Natural killer cell (primary cell): ENCODE measurements around the gene BATF. TPM values are rescaled to one million over a fixed set of nuclear protein-coding genes. Genes with fewer than 3 reads are reported as not detected.
A peak's percentile ranks its signal among the peaks of the same experiment; 100 is the strongest.

ENCODE experiments used
- ATAC-seq, 3 donors: fragments of 150-1000 bp in 2 of 3; fragments of 200-7000 bp in 1 of 3; cut with Tn5 transposase; 1 replicate in 1 of 3; 2 replicates in 2 of 3; pipeline ENCODE4 v1.10.0; 2021; ENCODE audit warnings: mild to moderate bottlenecking in 2 of 3, moderate library complexity in 2 of 3
- DNase-seq, 2 donors: peaks; one replicate each; pipeline versions ENCODE4 v3.0.0 to v3.0.0-alpha.2; 2013 to 2021; ENCODE audit warnings: mixed read lengths in 1 of 2
- H3K27ac ChIP-seq: one replicate; pipeline ENCODE4 v1.5.1; 2013; ENCODE audit warnings: mild to moderate bottlenecking, low read length
- H3K27me3 ChIP-seq: one replicate; pipeline ENCODE4 v1.6.1; 2013; ENCODE audit warnings: low read length; ENCODE audit not compliant: control insufficient read depth, insufficient read depth
- H3K36me3 ChIP-seq: one replicate; pipeline ENCODE4 v1.6.1; 2013; ENCODE audit warnings: low read length; ENCODE audit not compliant: control insufficient read depth, insufficient read depth
- H3K4me1 ChIP-seq: one replicate; pipeline ENCODE4 v1.6.1; 2013; ENCODE audit warnings: low read length; ENCODE audit not compliant: control insufficient read depth, insufficient read depth
- H3K4me3 ChIP-seq: one replicate; pipeline ENCODE4 v1.5.1; 2013; ENCODE audit warnings: low read length
- H3K9me3 ChIP-seq: one replicate; pipeline ENCODE4 v1.6.1; 2013; ENCODE audit warnings: low read length; ENCODE audit not compliant: control insufficient read depth, insufficient read depth
- H3K27ac Mint-ChIP-seq, 2 donors: one replicate each; pipeline ENCODE4 v1.8.0; 2022; ENCODE audit warnings: mild to moderate bottlenecking in 2 of 2, mixed read lengths in 2 of 2, moderate library complexity in 1 of 2
- H3K27me3 Mint-ChIP-seq, 2 donors: one replicate each; pipeline ENCODE4 v1.8.0; 2022; ENCODE audit warnings: low read depth in 2 of 2, mixed read lengths in 2 of 2
- H3K36me3 Mint-ChIP-seq: one replicate; pipeline ENCODE4 v1.8.0; 2022; ENCODE audit warnings: mixed read lengths
- H3K4me1 Mint-ChIP-seq, 2 donors: one replicate each; pipeline ENCODE4 v1.8.0; 2022; ENCODE audit warnings: mixed read lengths in 2 of 2
- H3K4me3 Mint-ChIP-seq: one replicate; pipeline ENCODE4 v1.8.0; 2022; ENCODE audit warnings: mild to moderate bottlenecking, moderate library complexity, mixed read lengths
- H3K9me3 Mint-ChIP-seq, 2 donors: one replicate each; pipeline ENCODE4 v1.8.0; 2022; ENCODE audit warnings: mixed read lengths in 2 of 2
- WGBS: methylation state at CpG from one replicate; pipeline ENCODE4 v1.1.7; 2013; ENCODE audit warnings: missing lambda C conversion rate; ENCODE audit not compliant: insufficient coverage; 5-methylcytosine and 5-hydroxymethylcytosine counted together
- intact Hi-C: fragments of 100-400 bp; cut with micrococcal nuclease; formaldehyde crosslinking; loops from one replicate; pipeline ENCODE4 v1.14.2; 2022
- total RNA-seq, 4 donors: library from RNA; stranded (reverse); fragments of 120-200 nt in 1 of 4; gene quantifications; one replicate each; pipeline versions ENCODE4 v1.2.3 to v1.2.4, GENCODE V29; 2013 to 2022
- TF ChIP-seq, protein P1 (sequence below): fragments of 200-600 bp; IDR thresholded peaks from one replicate; pipeline ENCODE4 v1.8.0; 2022; ENCODE audit warnings: antibody characterized with exemption

The BATF gene
- total RNA-seq, 3 donors from 2014 or later (not counting 1 experiment from before 2014, with no cell fraction given), result 12.6 to 32.5 (median 21.4) TPM

DNA sequence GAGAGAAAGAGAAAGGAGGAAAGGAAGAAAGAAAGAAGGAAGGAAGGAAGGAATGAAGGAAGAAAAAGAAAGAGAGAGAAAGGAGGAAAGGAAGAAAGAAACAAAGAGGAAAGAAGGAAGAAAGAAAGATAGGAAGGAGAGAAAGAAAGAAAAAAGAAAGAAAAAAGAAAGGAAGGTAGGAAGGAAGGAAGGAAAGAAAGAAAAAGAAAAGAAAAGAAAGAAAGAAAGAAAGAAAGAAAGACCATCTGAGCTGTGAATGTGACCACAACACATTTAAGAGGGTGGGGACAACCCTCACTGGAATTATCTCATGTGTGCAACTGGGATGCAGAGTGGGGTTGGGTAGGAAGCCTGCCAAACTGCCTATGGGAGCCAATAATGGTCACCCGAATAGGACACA, 36.0 kb upstream of the BATF start:
- WGBS, result no CpG with 5 or more reads among the region's 1 CpG
- H3K27ac ChIP-seq, result no peak overlapping the region
- no peaks in the 10 kb centered on the region for H3K9me3 Mint-ChIP-seq
- intact Hi-C loops, result no loop called here
- H3K4me3 ChIP-seq, result no peak overlapping the region
- peaks cover 5 to 10% of the 10 kb centered on the region in 2 donors for H3K4me1 Mint-ChIP-seq
- H3K27me3 ChIP-seq, result no peaks in the 10 kb centered on the region
- no peak overlapping the region for H3K4me3 Mint-ChIP-seq
- no peak overlapping the region for H3K27ac Mint-ChIP-seq
- ATAC-seq (no peak), DNase-seq (no peak)
- H3K9me3 ChIP-seq, result no peaks in the 10 kb centered on the region
- H3K36me3 ChIP-seq, result no peaks in the 10 kb centered on the region
- peaks cover 5% of the 10 kb centered on the region for H3K4me1 ChIP-seq
- TF ChIP-seq, protein P1, sequence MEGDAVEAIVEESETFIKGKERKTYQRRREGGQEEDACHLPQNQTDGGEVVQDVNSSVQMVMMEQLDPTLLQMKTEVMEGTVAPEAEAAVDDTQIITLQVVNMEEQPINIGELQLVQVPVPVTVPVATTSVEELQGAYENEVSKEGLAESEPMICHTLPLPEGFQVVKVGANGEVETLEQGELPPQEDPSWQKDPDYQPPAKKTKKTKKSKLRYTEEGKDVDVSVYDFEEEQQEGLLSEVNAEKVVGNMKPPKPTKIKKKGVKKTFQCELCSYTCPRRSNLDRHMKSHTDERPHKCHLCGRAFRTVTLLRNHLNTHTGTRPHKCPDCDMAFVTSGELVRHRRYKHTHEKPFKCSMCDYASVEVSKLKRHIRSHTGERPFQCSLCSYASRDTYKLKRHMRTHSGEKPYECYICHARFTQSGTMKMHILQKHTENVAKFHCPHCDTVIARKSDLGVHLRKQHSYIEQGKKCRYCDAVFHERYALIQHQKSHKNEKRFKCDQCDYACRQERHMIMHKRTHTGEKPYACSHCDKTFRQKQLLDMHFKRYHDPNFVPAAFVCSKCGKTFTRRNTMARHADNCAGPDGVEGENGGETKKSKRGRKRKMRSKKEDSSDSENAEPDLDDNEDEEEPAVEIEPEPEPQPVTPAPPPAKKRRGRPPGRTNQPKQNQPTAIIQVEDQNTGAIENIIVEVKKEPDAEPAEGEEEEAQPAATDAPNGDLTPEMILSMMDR, result no peak
- H3K27me3 Mint-ChIP-seq, result peaks cover 5 to 11% of the 10 kb centered on the region in 2 donors
- H3K36me3 Mint-ChIP-seq, result no peaks in the 10 kb centered on the region

DNA sequence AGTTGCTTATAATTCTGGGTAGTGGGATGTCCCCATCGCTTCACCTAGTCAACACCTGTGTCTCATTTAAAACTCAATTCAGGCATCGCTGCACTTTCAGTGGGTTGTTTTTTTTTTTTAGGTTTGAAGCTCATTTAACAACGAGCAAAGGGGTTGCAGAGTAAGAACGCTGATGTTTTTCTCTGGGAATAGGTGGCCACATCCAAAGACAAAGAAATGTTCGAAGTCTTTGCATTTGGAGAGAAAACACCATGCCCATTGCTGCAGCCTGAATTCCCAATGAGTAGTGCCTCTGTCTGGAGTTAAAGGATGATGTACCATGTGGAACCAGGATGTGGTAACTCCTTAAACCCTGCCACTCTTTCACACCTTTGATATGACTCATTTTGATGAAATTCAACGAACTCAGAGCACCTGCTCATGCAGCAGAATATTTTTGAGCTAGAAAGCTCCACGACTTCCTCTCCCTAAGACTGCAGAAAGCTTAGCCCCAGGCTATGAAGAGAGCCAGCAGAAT, 35.1 kb upstream of the BATF start:
- no peaks in the 10 kb centered on the region for H3K36me3 ChIP-seq
- DNase-seq, result peak in 1 of 2 donors; percentile 52
- intact Hi-C loops, result no loop called here
- H3K4me3 Mint-ChIP-seq, result no peak overlapping the region
- peaks cover 0 to 10% of the 10 kb centered on the region in 2 donors for H3K27me3 Mint-ChIP-seq
- H3K27ac Mint-ChIP-seq, result no peak overlapping the region
- H3K4me1 Mint-ChIP-seq, result peaks cover 5 to 10% of the 10 kb centered on the region in 2 donors
- peak in 2 of 3 donors; percentile 46 to 55 for ATAC-seq
- no peaks in the 10 kb centered on the region for H3K36me3 Mint-ChIP-seq
- H3K27me3 ChIP-seq, result no peaks in the 10 kb centered on the region
- TF ChIP-seq, protein P1, result no peak
- no peak overlapping the region for H3K27ac ChIP-seq
- WGBS, result 54% methylated on average over 7 of the region's 7 CpGs
- H3K4me1 ChIP-seq, result peaks cover 5% of the 10 kb centered on the region
- H3K9me3 ChIP-seq, result no peaks in the 10 kb centered on the region
- no peak overlapping the region for H3K4me3 ChIP-seq
- no peaks in the 10 kb centered on the region for H3K9me3 Mint-ChIP-seq

GRCh38 chr14:75489480-75489837, 32.8 kb upstream of the BATF start:
- intact Hi-C loops, result loop anchor here (1.0 to 2.0 kb wide), 2 partner anchors 182 to 357 kb away; no protein-coding TSS in a partner anchor
- H3K27ac ChIP-seq, result no peak overlapping the region
- H3K4me3 Mint-ChIP-seq, result no peak overlapping the region
- no peaks in the 10 kb centered on the region for H3K27me3 ChIP-seq
- no peaks in the 10 kb centered on the region for H3K9me3 ChIP-seq
- WGBS, result 88% methylated on average over 6 of the region's 6 CpGs
- no peaks in the 10 kb centered on the region for H3K36me3 Mint-ChIP-seq
- H3K9me3 Mint-ChIP-seq, result no peaks in the 10 kb centered on the region
- H3K27ac Mint-ChIP-seq, result no peak overlapping the region
- no peaks in the 10 kb centered on the region for H3K36me3 ChIP-seq
- H3K4me1 ChIP-seq, result peaks cover 5% of the 10 kb centered on the region
- H3K4me1 Mint-ChIP-seq, result peaks cover 5 to 10% of the 10 kb centered on the region in 2 donors
- ATAC-seq, result no peak
- DNase-seq, result no peak
- H3K27me3 Mint-ChIP-seq, result peaks cover 0 to 6% of the 10 kb centered on the region in 2 donors
- H3K4me3 ChIP-seq, result no peak overlapping the region
- TF ChIP-seq, protein P1, result no peak
